T-helper 22 cell (primary cell): ENCODE results near the gene GSK3B.

Source experiments
- DNase-seq: peaks from one replicate; pipeline ENCODE4 v3.0.0-alpha.2; 2020; ENCODE audit warnings: low read depth

GSK3B gene

GRCh38 chr3:119817583-119818363, 276.5 kb downstream of the GSK3B start:
- no peak for DNase-seq

GRCh38 chr3:119817071-119817470, 277.2 kb downstream of the GSK3B start:
- DNase-seq = no peak

- DNase-seq = no peak
Measured at GRCh38 chr3:119815716-119816115, 278.5 kb downstream of the GSK3B start.

- DNase-seq = no peak
Measured at GRCh38 chr3:119812491-119813058, 281.7 kb downstream of the GSK3B start.

GRCh38 chr3:119810018-119810435, 284.2 kb downstream of the GSK3B start:
- peak; percentile 4 for DNase-seq

DNA sequence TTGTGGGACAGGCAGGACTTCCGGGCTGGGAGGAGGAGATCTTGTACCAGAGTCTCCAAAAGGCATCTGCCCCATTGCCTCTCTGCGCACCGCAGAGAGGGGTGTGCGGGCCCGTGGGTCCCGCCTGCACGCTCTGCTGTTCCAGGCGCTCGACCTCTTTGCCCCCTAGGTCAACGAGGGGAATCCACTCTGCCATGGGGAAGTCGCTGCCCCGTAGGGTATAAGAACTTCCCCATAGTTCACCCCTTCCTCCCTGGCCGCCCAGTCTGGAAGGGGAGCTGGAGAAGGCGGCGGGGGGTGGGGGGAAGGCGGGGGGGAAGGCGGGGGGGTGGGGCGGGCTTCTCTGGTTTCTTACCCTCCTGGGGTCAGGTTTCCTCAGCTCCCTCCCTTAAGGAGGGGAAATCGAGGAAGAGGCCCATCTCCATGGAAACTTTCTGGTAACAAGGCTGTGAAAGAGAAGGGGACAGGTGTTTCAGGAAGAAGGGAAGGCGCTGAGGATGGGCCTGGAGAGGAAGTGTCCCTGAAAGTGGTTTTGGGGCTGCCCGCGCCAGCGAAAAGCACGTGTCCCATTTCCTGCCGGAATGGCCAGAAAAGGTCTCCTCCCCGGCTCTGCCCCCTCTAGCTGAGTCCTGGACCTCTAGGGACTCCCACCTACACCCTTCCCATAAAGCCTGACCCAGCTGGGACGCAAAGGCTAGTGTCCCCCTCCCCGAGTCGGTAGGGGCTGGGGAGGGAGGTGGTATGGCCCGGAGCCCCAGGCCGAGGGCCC, 284.8 kb downstream of the GSK3B start:
- DNase-seq = no peak

GRCh38 chr3:119808843-119809242, 285.4 kb downstream of the GSK3B start:
- DNase-seq = no peak

- no peak for DNase-seq
Measured at GRCh38 chr3:119808244-119808643, 286.0 kb downstream of the GSK3B start.

- no peak for DNase-seq
Measured at GRCh38 chr3:119800844-119801243, 293.4 kb downstream of the GSK3B start.

- DNase-seq = no peak
Measured at GRCh38 chr3:119796785-119797184, 297.5 kb downstream of the GSK3B start.

DNA sequence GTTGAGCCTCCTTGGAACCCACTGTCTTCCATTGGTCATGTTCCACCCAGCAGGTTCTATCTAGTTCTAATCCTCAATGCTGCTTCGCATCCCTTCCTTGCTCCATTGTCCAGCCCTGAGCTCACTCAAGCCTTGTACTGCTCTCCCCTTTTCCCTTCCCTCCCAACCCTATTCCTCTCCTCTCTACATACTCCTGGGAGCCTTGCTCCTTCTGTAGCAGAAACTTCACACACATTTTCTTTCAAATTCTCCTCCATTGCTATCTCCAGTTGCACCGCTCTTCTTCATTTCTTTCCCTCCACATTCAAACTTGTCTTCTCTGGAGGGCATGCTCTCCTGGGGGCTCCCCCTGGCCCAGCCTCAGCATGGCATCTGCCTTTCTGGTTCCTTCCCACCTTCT, 297.9 kb downstream of the GSK3B start:
- DNase-seq = no peak

- DNase-seq = no peak
Measured at GRCh38 chr3:119795849-119796248, 298.4 kb downstream of the GSK3B start.

DNA sequence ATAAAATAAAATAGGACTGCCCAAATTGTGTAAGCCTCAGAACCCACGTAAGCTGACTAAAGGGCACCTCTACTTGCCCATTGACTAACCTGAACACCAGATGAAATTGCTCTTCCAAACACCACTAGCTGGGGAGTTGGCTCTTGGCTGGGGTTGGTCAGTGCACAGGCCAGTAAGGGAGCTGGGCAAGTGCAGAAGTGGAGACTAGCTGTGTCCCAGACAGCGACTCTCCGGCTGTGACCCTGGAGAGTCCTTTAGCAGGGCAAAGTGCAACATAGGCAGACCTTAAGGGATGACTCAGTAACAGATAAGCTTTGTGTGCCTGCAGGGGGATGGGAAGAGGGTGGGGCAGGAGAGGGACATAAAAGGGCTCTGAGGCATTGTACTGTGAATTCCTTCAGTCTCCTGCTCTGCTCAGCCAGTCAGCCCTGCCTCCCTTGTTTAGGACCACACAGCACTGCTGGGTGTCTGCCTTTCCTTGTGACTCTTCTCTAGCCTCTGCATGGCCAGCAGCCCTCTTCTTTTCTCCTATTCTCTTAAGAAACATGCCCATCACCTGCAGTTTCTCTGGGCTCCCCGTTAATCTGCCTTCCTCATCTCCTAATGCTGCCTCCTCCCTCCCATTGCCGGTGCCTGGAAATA, 299.2 kb downstream of the GSK3B start:
- DNase-seq = no peak

- no peak for DNase-seq
Measured at GRCh38 chr3:119794401-119794800, 299.8 kb downstream of the GSK3B start.

DNA sequence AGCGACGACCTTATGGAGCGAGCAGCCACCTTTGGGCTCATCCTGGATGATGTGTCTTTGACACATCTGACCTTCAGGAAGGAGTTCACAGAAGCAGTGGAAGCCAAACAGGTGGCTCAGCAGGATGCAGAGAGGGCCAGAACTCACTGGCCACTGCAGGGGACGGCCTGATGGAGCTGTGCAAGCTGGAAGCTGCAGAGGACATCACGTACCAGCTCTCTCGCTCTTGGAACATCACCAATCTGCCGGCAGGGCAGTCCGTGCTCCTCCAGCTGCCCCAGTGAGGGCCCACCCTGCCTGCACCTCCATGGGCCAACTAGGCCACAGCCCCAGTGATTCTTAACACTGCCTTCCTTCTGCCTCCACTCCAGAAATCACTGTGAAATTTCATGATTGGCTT, 302.0 kb downstream of the GSK3B start:
- no peak for DNase-seq

DNA sequence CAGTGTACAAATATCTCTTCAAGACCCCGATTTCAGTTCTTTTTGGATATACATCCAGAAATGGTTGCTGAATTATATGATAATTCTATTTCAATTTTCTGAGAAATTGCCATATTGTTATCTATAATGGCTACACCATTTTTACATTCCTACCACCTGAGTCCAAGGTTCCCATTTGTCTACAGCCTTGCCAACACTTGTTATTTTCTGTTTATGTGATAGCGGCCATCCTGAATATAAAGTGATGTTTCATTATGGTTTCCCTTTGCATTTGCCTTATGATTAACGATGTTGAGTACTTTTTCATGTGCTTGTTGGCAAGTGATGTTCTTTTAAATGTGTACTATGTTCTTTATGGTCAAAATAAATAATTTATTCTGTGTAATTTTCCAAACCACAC, 303.9 kb downstream of the GSK3B start:
- DNase-seq = no peak

DNA sequence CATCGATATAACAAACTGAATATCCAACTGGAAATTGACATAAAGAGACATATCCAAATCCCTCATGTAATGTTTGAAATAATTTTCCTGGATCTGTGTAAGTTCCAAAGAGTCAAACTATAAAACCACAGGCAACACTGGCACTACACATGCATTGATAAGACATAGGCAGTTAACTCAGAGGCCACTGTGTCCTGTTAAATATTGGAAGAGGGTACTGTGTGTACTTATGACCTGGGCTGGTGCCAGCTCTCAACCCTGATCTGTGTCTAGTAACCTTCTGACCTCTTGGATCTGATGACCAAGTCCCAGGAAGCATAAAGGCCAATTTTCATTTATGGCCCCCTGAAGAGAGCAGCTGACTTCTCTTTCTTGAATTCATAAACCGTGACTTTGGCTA, 307.8 kb downstream of the GSK3B start:
- no peak for DNase-seq

DNA sequence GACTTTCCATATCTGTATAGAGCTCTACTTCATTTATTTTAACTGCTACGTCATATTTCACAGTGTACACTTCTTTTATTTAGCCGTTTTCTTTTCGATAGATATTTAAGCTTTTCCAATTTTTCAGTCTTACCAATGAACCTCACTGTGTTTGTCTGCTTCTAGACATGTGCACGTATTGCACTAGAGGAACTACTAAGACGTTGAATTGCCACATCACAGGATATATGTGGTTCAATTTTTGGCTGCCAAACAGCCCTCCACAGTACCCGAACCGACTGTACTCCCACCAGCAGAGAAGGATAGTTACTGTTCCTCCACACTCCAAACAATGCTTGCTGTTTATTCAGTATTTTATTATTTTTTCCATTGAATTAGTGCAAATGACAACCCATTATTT, 310.4 kb downstream of the GSK3B start:
- no peak for DNase-seq

GRCh38 chr3:119783255-119783654, 311.0 kb downstream of the GSK3B start:
- DNase-seq = no peak

DNA sequence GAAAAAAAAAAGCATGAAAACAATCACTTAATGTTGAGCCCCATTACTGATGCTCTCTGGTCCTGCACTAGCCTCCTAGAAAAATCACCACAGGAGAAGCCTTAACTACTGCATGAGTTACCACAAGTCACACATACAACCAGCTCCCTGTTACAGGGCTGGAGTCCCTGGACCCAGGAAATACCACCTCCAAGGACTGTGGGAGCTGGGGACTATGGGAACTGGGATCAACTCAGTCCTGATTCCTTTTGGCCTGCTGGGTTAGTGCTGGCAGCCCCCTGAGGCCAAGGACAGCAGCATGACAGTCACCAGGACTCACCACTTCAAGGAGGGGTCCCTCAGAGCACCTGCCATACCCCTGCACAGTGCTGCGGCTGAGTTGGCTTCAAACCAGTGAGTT, 311.8 kb downstream of the GSK3B start:
- no peak for DNase-seq

DNA sequence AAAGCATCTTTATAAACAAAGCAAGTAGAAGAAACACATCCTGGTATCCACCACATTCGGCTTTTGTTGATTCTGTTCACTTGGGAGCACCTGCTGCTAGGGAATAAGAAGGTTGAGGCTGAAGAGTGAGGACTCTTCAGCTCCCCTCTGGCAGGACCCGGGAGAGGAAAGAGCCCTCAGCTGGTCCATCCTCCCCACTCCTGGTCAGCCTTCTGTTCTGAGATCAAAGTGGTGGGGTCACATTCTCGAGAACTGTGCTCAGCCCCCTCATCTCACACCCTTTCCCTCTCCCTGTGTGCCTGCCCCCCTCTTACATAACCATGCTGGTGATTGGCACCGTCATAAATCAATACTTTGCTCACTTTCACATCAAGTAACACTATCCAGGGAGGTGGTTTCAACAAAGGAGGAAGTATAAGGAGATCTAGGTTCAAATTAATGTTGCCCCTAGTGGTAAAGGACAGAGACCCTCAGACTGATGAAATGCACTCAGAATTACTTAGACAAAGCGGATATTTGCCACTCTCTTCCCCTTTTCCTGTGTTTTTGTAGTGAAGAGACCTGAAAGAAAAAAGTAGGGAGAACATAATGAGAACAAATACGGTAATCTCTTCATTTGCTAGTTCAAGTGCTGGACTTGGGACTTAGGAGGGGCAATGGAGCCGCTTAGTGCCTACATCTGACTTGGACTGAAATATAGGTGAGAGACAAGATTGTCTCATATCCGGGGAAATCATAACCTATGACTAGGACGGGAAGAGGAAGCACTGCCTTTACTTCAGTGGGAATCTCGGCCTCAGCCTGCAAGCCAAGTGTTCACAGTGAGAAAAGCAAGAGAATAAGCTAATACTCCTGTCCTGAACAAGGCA, 312.7 kb downstream of the GSK3B start, which contains the start of gene NR1I2:
NR1I2 (plus strand) TSS at position 772 of the 869 bp plus-strand sequence.
- no peak for DNase-seq
